GM23338 (cell line): Measurements from ENCODE around the gene CD6. TPM values are rescaled to one million over a fixed set of nuclear protein-coding genes. Genes with fewer than 3 reads are reported as not detected.

Experiments
- ATAC-seq: fragments of 200-7000 bp; cut with Tn5 transposase; 3 replicates; pipeline ENCODE4 v1.9.1; 2020
- DNase-seq: peaks from one replicate; pipeline ENCODE4 v3.0.0-alpha.2; 2015; ENCODE audit warnings: low spot score
- H2AFZ ChIP-seq: fragments of 200-600 bp; sonication (generic); 2 replicates; pipeline ENCODE4 v1.8.0; 2016; ENCODE audit warnings: antibody characterized with exemption, mild to moderate bottlenecking, moderate library complexity
- H3F3A ChIP-seq: fragments of 200-600 bp; sonication (generic); replicated peaks from 2 replicates; pipeline ENCODE4 v1.8.0; 2017; ENCODE audit warnings: antibody characterized with exemption, mixed run types, low read depth
- H3K27ac ChIP-seq: fragments of 200-600 bp; sonication (generic); 2 replicates; pipeline ENCODE4 v1.6.1; 2016; ENCODE audit warnings: low read depth
- H3K27me3 ChIP-seq: fragments of 200-600 bp; sonication (generic); 2 replicates; pipeline ENCODE4 v1.8.0; 2016; ENCODE audit warnings: mild to moderate bottlenecking, mixed run types, moderate library complexity; ENCODE audit not compliant: insufficient read depth
- H3K36me3 ChIP-seq: fragments of 200-600 bp; sonication (generic); 2 replicates; pipeline ENCODE4 v1.8.0; 2016; ENCODE audit warnings: mild to moderate bottlenecking; ENCODE audit not compliant: insufficient read depth
- H3K4me1 ChIP-seq: fragments of 200-600 bp; sonication (generic); 2 replicates; pipeline ENCODE4 v1.8.0; 2016; ENCODE audit warnings: mild to moderate bottlenecking, moderate library complexity; ENCODE audit not compliant: insufficient read depth
- H3K4me2 ChIP-seq: fragments of 200-600 bp; sonication (generic); 2 replicates; pipeline ENCODE4 v1.7.1; 2017; ENCODE audit warnings: mixed run types
- H3K4me3 ChIP-seq: fragments of 200-600 bp; sonication (generic); 2 replicates; pipeline ENCODE4 v1.6.1; 2016; ENCODE audit warnings: mixed run types
- H3K79me2 ChIP-seq: fragments of 200-600 bp; sonication (generic); replicated peaks from 2 replicates; pipeline ENCODE4 v1.8.0; 2017; ENCODE audit warnings: mild to moderate bottlenecking; ENCODE audit not compliant: insufficient read depth
- H3K9me2 ChIP-seq: fragments of 200-600 bp; sonication (generic); 2 replicates; pipeline ENCODE4 v1.8.0; 2017; ENCODE audit not compliant: insufficient read depth
- H4K20me1 ChIP-seq: fragments of 200-600 bp; sonication (generic); replicated peaks from 2 replicates; pipeline ENCODE4 v1.8.0; 2017; ENCODE audit warnings: mild to moderate bottlenecking; ENCODE audit not compliant: insufficient read depth
- H3K27ac Mint-ChIP-seq: 2 replicates; pipeline ENCODE4 v1.8.0; 2020; ENCODE audit warnings: inconsistent platforms, mild to moderate bottlenecking, moderate library complexity, mixed read lengths
- H3K27me3 Mint-ChIP-seq: 3 replicates; pipeline ENCODE4 v1.8.0; 2022; ENCODE audit warnings: low read depth, mild to moderate bottlenecking, moderate library complexity, mixed read lengths, inconsistent platforms; ENCODE audit not compliant: insufficient read depth, poor library complexity
- H3K36me3 Mint-ChIP-seq: 3 replicates; pipeline ENCODE4 v1.8.0; 2021; ENCODE audit warnings: low read depth, mild to moderate bottlenecking, inconsistent platforms, moderate library complexity, mixed read lengths
- H3K4me1 Mint-ChIP-seq: 3 replicates; pipeline ENCODE4 v1.8.0; 2020; ENCODE audit warnings: mild to moderate bottlenecking, inconsistent platforms, mixed read lengths
- H3K4me3 Mint-ChIP-seq: 3 replicates; pipeline ENCODE4 v1.8.0; 2021; ENCODE audit warnings: moderate library complexity, mild to moderate bottlenecking, inconsistent platforms, mixed read lengths
- H3K9me3 Mint-ChIP-seq: 3 replicates; pipeline ENCODE4 v1.8.0; 2020; ENCODE audit warnings: moderate library complexity, mild to moderate bottlenecking, inconsistent platforms, mixed read lengths
- CREB1 ChIP-seq: fragments of 250-450 bp; sonication (Bioruptor Pico); IDR thresholded peaks from 2 replicates; pipeline ENCODE4 v1.5.0; 2020; ENCODE audit warnings: low read depth, mild to moderate bottlenecking, moderate library complexity
- EZH2 ChIP-seq: fragments of 200-600 bp; sonication (generic); IDR thresholded peaks from one replicate; pipeline ENCODE4 v1.8.0; 2017; ENCODE audit warnings: antibody characterized with exemption, mild to moderate bottlenecking, low read depth; ENCODE audit not compliant: unreplicated experiment
- EZH2phosphoT487 ChIP-seq: fragments of 200-600 bp; sonication (generic); IDR thresholded peaks from one replicate; pipeline ENCODE4 v1.8.1; 2018; ENCODE audit warnings: antibody characterized with exemption; ENCODE audit not compliant: unreplicated experiment
- JUNB ChIP-seq: IDR thresholded peaks from one replicate; pipeline ENCODE4 v1.6.1; 2016; ENCODE audit warnings: antibody characterized with exemption; ENCODE audit not compliant: unreplicated experiment
- POLR2AphosphoS5 ChIP-seq: IDR thresholded peaks from 2 replicates; pipeline ENCODE4 v1.6.1; 2016; ENCODE audit warnings: antibody characterized with exemption, low read depth
- polyA plus RNA-seq: library from polyadenylated mRNA; unstranded; fragments of >200 nt; fragmentation: Nextera tagmentation; extraction: Ambion mirVana; gene quantifications from 2 replicates; pipeline ENCODE4 v1.2.1, GENCODE V29; 2016
- total RNA-seq: library from RNA; depleted of rRNA; stranded (reverse); fragments of >200 nt; shearing (Covaris generic); gene quantifications from 2 replicates; pipeline ENCODE4 v1.2.3, GENCODE V29; 2014
- TF ChIP-seq, protein P1 (sequence below): fragments of 250-450 bp; sonication (Bioruptor Pico); IDR thresholded peaks from 2 replicates; pipeline ENCODE4 v1.5.0; 2020; ENCODE audit warnings: mild to moderate bottlenecking, moderate library complexity
- TF ChIP-seq, protein P2 (sequence below): IDR thresholded peaks from one replicate; pipeline ENCODE4 v1.6.1; 2018; ENCODE audit warnings: antibody characterized with exemption; ENCODE audit not compliant: unreplicated experiment

Gene CD6
- total and polyA plus RNA-seq, 2 experiments from 2014 or later: 0.49 TPM; not detected in 1

DNA sequence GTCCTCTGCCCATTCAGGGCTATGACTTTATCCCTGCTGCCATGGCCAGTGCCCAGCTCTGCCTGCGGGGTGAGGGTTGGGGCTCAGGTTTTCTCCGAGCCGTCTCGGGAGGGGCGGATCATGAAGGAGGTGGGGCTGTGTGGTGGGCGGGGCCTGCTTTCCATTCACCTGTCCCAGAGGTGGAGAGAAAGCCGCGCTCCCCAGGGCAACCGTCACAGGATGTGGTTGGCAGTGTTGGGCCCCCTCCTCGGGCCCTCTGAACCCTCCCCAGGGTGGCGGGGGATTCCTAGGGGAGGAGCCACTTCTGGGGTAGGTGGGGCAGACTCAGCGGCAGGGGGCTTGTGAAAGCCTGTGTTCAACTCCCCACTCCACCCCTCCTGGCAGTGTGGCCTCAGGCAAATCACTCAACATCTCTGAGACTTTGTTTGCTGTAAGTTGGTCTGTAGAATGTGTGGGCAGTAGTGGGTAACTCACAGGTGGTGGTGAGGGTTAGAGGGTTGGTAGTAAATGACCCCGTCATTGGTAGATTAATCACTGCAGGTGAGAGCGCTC is 50.3 kb downstream of the CD6 start:
- Mint-ChIP-seq H3K4me3 (peak overlapping the region; percentile 64), H3K27me3 (peaks cover 25% of the 10 kb centered on the region), H3K4me1 (peaks cover 22% of the 10 kb centered on the region), H3K9me3 (no peaks in the 10 kb centered on the region), H3K27ac (no peak overlapping the region), H3K36me3 (no peaks in the 10 kb centered on the region)
- H3K27me3 ChIP-seq: no peaks in the 10 kb centered on the region
- H3K79me2 ChIP-seq: no peaks in the 10 kb centered on the region
- H3F3A ChIP-seq: no peaks in the 10 kb centered on the region
- H3K4me1 ChIP-seq: peaks cover 10% of the 10 kb centered on the region; the same call in 1 of the 2 replicates
- H3K36me3 ChIP-seq: no peaks in the 10 kb centered on the region
- H3K4me2 ChIP-seq: peak overlapping the region; percentile 82
- DNase-seq (peak; percentile 90), ATAC-seq (peak; percentile 91)
- H2AFZ ChIP-seq: peak overlapping the region; percentile 94
- no peaks in the 10 kb centered on the region for H4K20me1 ChIP-seq
- H3K27ac ChIP-seq: no peak overlapping the region
- no peak for TF ChIP-seq CREB1 (CRISPR knock-in tag)
- TF ChIP-seq, protein P1, sequence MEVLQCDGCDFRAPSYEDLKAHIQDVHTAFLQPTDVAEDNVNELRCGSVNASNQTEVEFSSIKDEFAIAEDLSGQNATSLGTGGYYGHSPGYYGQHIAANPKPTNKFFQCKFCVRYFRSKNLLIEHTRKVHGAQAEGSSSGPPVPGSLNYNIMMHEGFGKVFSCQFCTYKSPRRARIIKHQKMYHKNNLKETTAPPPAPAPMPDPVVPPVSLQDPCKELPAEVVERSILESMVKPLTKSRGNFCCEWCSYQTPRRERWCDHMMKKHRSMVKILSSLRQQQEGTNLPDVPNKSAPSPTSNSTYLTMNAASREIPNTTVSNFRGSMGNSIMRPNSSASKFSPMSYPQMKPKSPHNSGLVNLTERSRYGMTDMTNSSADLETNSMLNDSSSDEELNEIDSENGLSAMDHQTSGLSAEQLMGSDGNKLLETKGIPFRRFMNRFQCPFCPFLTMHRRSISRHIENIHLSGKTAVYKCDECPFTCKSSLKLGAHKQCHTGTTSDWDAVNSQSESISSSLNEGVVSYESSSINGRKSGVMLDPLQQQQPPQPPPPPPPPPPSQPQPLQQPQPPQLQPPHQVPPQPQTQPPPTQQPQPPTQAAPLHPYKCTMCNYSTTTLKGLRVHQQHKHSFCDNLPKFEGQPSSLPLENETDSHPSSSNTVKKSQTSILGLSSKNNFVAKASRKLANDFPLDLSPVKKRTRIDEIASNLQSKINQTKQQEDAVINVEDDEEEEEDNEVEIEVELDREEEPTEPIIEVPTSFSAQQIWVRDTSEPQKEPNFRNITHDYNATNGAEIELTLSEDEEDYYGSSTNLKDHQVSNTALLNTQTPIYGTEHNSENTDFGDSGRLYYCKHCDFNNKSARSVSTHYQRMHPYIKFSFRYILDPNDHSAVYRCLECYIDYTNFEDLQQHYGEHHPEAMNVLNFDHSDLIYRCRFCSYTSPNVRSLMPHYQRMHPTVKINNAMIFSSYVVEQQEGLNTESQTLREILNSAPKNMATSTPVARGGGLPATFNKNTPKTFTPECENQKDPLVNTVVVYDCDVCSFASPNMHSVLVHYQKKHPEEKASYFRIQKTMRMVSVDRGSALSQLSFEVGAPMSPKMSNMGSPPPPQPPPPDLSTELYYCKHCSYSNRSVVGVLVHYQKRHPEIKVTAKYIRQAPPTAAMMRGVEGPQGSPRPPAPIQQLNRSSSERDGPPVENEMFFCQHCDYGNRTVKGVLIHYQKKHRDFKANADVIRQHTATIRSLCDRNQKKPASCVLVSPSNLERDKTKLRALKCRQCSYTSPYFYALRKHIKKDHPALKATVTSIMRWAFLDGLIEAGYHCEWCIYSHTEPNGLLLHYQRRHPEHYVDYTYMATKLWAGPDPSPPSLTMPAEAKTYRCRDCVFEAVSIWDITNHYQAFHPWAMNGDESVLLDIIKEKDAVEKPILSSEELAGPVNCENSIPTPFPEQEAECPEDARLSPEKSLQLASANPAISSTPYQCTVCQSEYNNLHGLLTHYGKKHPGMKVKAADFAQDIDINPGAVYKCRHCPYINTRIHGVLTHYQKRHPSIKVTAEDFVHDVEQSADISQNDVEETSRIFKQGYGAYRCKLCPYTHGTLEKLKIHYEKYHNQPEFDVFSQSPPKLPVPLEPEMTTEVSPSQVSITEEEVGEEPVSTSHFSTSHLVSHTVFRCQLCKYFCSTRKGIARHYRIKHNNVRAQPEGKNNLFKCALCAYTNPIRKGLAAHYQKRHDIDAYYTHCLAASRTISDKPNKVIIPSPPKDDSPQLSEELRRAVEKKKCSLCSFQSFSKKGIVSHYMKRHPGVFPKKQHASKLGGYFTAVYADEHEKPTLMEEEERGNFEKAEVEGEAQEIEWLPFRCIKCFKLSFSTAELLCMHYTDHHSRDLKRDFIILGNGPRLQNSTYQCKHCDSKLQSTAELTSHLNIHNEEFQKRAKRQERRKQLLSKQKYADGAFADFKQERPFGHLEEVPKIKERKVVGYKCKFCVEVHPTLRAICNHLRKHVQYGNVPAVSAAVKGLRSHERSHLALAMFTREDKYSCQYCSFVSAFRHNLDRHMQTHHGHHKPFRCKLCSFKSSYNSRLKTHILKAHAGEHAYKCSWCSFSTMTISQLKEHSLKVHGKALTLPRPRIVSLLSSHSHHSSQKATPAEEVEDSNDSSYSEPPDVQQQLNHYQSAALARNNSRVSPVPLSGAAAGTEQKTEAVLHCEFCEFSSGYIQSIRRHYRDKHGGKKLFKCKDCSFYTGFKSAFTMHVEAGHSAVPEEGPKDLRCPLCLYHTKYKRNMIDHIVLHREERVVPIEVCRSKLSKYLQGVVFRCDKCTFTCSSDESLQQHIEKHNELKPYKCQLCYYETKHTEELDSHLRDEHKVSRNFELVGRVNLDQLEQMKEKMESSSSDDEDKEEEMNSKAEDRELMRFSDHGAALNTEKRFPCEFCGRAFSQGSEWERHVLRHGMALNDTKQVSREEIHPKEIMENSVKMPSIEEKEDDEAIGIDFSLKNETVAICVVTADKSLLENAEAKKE: no peak
- TF ChIP-seq EZH2phosphoT487: no peak
- TF ChIP-seq, protein P2, sequence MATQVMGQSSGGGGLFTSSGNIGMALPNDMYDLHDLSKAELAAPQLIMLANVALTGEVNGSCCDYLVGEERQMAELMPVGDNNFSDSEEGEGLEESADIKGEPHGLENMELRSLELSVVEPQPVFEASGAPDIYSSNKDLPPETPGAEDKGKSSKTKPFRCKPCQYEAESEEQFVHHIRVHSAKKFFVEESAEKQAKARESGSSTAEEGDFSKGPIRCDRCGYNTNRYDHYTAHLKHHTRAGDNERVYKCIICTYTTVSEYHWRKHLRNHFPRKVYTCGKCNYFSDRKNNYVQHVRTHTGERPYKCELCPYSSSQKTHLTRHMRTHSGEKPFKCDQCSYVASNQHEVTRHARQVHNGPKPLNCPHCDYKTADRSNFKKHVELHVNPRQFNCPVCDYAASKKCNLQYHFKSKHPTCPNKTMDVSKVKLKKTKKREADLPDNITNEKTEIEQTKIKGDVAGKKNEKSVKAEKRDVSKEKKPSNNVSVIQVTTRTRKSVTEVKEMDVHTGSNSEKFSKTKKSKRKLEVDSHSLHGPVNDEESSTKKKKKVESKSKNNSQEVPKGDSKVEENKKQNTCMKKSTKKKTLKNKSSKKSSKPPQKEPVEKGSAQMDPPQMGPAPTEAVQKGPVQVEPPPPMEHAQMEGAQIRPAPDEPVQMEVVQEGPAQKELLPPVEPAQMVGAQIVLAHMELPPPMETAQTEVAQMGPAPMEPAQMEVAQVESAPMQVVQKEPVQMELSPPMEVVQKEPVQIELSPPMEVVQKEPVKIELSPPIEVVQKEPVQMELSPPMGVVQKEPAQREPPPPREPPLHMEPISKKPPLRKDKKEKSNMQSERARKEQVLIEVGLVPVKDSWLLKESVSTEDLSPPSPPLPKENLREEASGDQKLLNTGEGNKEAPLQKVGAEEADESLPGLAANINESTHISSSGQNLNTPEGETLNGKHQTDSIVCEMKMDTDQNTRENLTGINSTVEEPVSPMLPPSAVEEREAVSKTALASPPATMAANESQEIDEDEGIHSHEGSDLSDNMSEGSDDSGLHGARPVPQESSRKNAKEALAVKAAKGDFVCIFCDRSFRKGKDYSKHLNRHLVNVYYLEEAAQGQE: no peak
- TF ChIP-seq EZH2: no peak
- no peak for TF ChIP-seq JUNB
- TF ChIP-seq POLR2AphosphoS5: no peak
- H3K4me3 ChIP-seq: peak overlapping the region; percentile 47
- no peaks in the 10 kb centered on the region for H3K9me2 ChIP-seq
